Measurements from ENCODE around the gene THOC2.
"Not testable (repeated sequence)": the region's sequence is repeated elsewhere in the genome, so short reads cannot be mapped to it uniquely, and the experiment has no call there.

Gene THOC2

GRCh38 chrX:123656507-123656906, 76.3 kb downstream of the THOC2 start:
- Mint-ChIP-seq H3K36me3 (peaks cover 15% of the 10 kb centered on the region), H3K4me1 (peaks cover 35% of the 10 kb centered on the region)
- not testable (repeated sequence) for H3K27me3 Mint-ChIP-seq, H3K4me3 Mint-ChIP-seq, H3K27ac Mint-ChIP-seq, H3K9me3 Mint-ChIP-seq

GRCh38 chrX:123648811-123649181, 84.1 kb downstream of the THOC2 start:
- not testable (repeated sequence) for H3K4me3 Mint-ChIP-seq, H3K9me3 Mint-ChIP-seq, H3K27me3 Mint-ChIP-seq
- Mint-ChIP-seq H3K27ac (peak overlapping the region; percentile 12), H3K4me1 (peaks cover 49% of the 10 kb centered on the region), H3K36me3 (peaks cover 14% of the 10 kb centered on the region)

- Mint-ChIP-seq H3K27ac (no peak overlapping the region), H3K36me3 (peaks cover 16% of the 10 kb centered on the region), H3K27me3 (no peaks in the 10 kb centered on the region), H3K4me3 (no peak overlapping the region), H3K4me1 (peaks cover 48% of the 10 kb centered on the region), H3K9me3 (no peaks in the 10 kb centered on the region)
Measured at GRCh38 chrX:123648028-123648810, 84.6 kb downstream of the THOC2 start.

GRCh38 chrX:123647244-123647643, 85.6 kb downstream of the THOC2 start:
- no peaks in the 10 kb centered on the region for H3K27me3 Mint-ChIP-seq
- H3K27ac Mint-ChIP-seq: no peak overlapping the region
- no peaks in the 10 kb centered on the region for H3K9me3 Mint-ChIP-seq
- H3K4me3 Mint-ChIP-seq: no peak overlapping the region
- H3K4me1 Mint-ChIP-seq: peaks cover 38% of the 10 kb centered on the region
- peaks cover 15% of the 10 kb centered on the region for H3K36me3 Mint-ChIP-seq

- peaks cover 6% of the 10 kb centered on the region for H3K4me1 Mint-ChIP-seq
- no peak overlapping the region for H3K27ac Mint-ChIP-seq
- H3K36me3 Mint-ChIP-seq: peaks cover 16% of the 10 kb centered on the region
- no peaks in the 10 kb centered on the region for H3K27me3 Mint-ChIP-seq
- H3K9me3 Mint-ChIP-seq: no peaks in the 10 kb centered on the region
- H3K4me3 Mint-ChIP-seq: no peak overlapping the region
Measured at GRCh38 chrX:123629502-123629901, 103.3 kb downstream of the THOC2 start.

- no peak overlapping the region for H3K4me3 Mint-ChIP-seq
- no peak overlapping the region for H3K27ac Mint-ChIP-seq
- H3K36me3 Mint-ChIP-seq: peaks cover 12% of the 10 kb centered on the region
- H3K9me3 Mint-ChIP-seq: no peaks in the 10 kb centered on the region
- H3K4me1 Mint-ChIP-seq: peaks cover 6% of the 10 kb centered on the region
- H3K27me3 Mint-ChIP-seq: no peaks in the 10 kb centered on the region
Measured at GRCh38 chrX:123626962-123627361, 105.9 kb downstream of the THOC2 start.

- H3K27me3 Mint-ChIP-seq: no peaks in the 10 kb centered on the region
- H3K4me1 Mint-ChIP-seq: peaks cover 6% of the 10 kb centered on the region
- no peaks in the 10 kb centered on the region for H3K9me3 Mint-ChIP-seq
- H3K4me3 Mint-ChIP-seq: no peak overlapping the region
- no peak overlapping the region for H3K27ac Mint-ChIP-seq
- peaks cover 16% of the 10 kb centered on the region for H3K36me3 Mint-ChIP-seq
Measured at GRCh38 chrX:123625952-123626351, 106.9 kb downstream of the THOC2 start.

GRCh38 chrX:123625477-123625876, 107.4 kb downstream of the THOC2 start:
- Mint-ChIP-seq H3K4me1 (peaks cover 6% of the 10 kb centered on the region), H3K4me3 (no peak overlapping the region), H3K36me3 (peaks cover 16% of the 10 kb centered on the region), H3K27me3 (no peaks in the 10 kb centered on the region), H3K9me3 (no peaks in the 10 kb centered on the region), H3K27ac (no peak overlapping the region)

GRCh38 chrX:123617007-123617406, 115.8 kb downstream of the THOC2 start:
- Mint-ChIP-seq H3K4me1 (peaks cover 4% of the 10 kb centered on the region), H3K27me3 (no peaks in the 10 kb centered on the region), H3K36me3 (peaks cover 12% of the 10 kb centered on the region), H3K4me3 (no peak overlapping the region), H3K9me3 (no peaks in the 10 kb centered on the region), H3K27ac (peak overlapping the region; percentile 23)

GRCh38 chrX:123610915-123611314, 121.9 kb downstream of the THOC2 start:
- Mint-ChIP-seq H3K4me1 (no peaks in the 10 kb centered on the region), H3K36me3 (peaks cover 19% of the 10 kb centered on the region), H3K9me3 (no peaks in the 10 kb centered on the region), H3K27me3 (no peaks in the 10 kb centered on the region), H3K4me3 (no peak overlapping the region), H3K27ac (no peak overlapping the region)

- H3K9me3 Mint-ChIP-seq: no peaks in the 10 kb centered on the region
- H3K27ac Mint-ChIP-seq: no peak overlapping the region
- peaks cover 13% of the 10 kb centered on the region for H3K36me3 Mint-ChIP-seq
- no peaks in the 10 kb centered on the region for H3K4me1 Mint-ChIP-seq
- H3K4me3 Mint-ChIP-seq: no peak overlapping the region
- no peaks in the 10 kb centered on the region for H3K27me3 Mint-ChIP-seq
Measured at GRCh38 chrX:123607806-123608205, 125.0 kb downstream of the THOC2 start.

GRCh38 chrX:123607270-123607669, 125.6 kb downstream of the THOC2 start:
- Mint-ChIP-seq H3K9me3 (no peaks in the 10 kb centered on the region), H3K27me3 (no peaks in the 10 kb centered on the region), H3K4me1 (no peaks in the 10 kb centered on the region), H3K4me3 (no peak overlapping the region), H3K27ac (no peak overlapping the region), H3K36me3 (peaks cover 15% of the 10 kb centered on the region)

GRCh38 chrX:123603491-123603890, 129.4 kb downstream of the THOC2 start:
- Mint-ChIP-seq H3K36me3 (peaks cover 12% of the 10 kb centered on the region), H3K27me3 (no peaks in the 10 kb centered on the region), H3K9me3 (no peaks in the 10 kb centered on the region), H3K4me3 (no peak overlapping the region), H3K27ac (no peak overlapping the region), H3K4me1 (no peaks in the 10 kb centered on the region)

- H3K4me1 Mint-ChIP-seq: no peaks in the 10 kb centered on the region
- H3K36me3 Mint-ChIP-seq: peaks cover 9% of the 10 kb centered on the region
- H3K27ac Mint-ChIP-seq: no peak overlapping the region
- no peaks in the 10 kb centered on the region for H3K27me3 Mint-ChIP-seq
- H3K4me3 Mint-ChIP-seq: no peak overlapping the region
- H3K9me3 Mint-ChIP-seq: no peaks in the 10 kb centered on the region
Measured at GRCh38 chrX:123601437-123601836, 131.4 kb downstream of the THOC2 start.

GRCh38 chrX:123600181-123600580, 132.7 kb downstream of the THOC2 start:
- H3K27me3 Mint-ChIP-seq: no peaks in the 10 kb centered on the region

GRCh38 chrX:123590842-123591486, 141.9 kb downstream of the THOC2 start:
- no peak overlapping the region for H3K27ac Mint-ChIP-seq

More at GRCh38 chrX:123600181-123600580, 132.7 kb downstream of the THOC2 start:
- Mint-ChIP-seq H3K9me3 (no peaks in the 10 kb centered on the region), H3K4me1 (no peaks in the 10 kb centered on the region), H3K27ac (no peak overlapping the region), H3K36me3 (peaks cover 9% of the 10 kb centered on the region), H3K4me3 (no peak overlapping the region)

More at GRCh38 chrX:123590842-123591486, 141.9 kb downstream of the THOC2 start:
- Mint-ChIP-seq H3K9me3 (no peaks in the 10 kb centered on the region), H3K36me3 (no peaks in the 10 kb centered on the region), H3K27me3 (no peaks in the 10 kb centered on the region), H3K4me3 (no peak overlapping the region), H3K4me1 (peaks cover 9% of the 10 kb centered on the region)
